Neutrophil (primary cell): ENCODE measurements around the gene AFF1.
"Not testable (repeated sequence)": the region's sequence is repeated elsewhere in the genome, so short reads cannot be mapped to it uniquely, and the experiment has no call there.

Source experiments
- H3K27ac ChIP-seq: fragments of 200-600 bp; sonication (generic); 2 replicates; pipeline ENCODE4 v1.5.1; 2016; ENCODE audit warnings: mild to moderate bottlenecking, moderate library complexity
- H3K27me3 ChIP-seq: fragments of 200-600 bp; sonication (generic); 2 replicates; pipeline ENCODE4 v1.6.0; 2016; ENCODE audit warnings: mild to moderate bottlenecking
- H3K36me3 ChIP-seq: fragments of 200-600 bp; sonication (generic); 2 replicates; pipeline ENCODE4 v1.5.1; 2017
- H3K4me1 ChIP-seq, 2 experiments: fragments of 200-600 bp in 1 of 2; sonication (generic) in 1 of 2; 1 replicate in 1 of 2; 2 replicates in 1 of 2; pipeline versions ENCODE4 v1.5.1 to v1.6.1; 2013 to 2016; ENCODE audit warnings: low read depth in 1 of 2, low read length in 1 of 2, mild to moderate bottlenecking in 1 of 2, moderate library complexity in 1 of 2; ENCODE audit not compliant: control insufficient read depth in 1 of 2, insufficient read depth in 1 of 2
- H3K4me3 ChIP-seq, 2 experiments: fragments of 200-600 bp in 1 of 2; sonication (generic) in 1 of 2; 1 replicate in 1 of 2; 2 replicates in 1 of 2; pipeline ENCODE4 v1.5.1; 2013 to 2016; ENCODE audit warnings: low read depth in 1 of 2, low read length in 1 of 2, mild to moderate bottlenecking in 1 of 2, moderate library complexity in 1 of 2
- H3K9me3 ChIP-seq: fragments of 200-600 bp; sonication (generic); 2 replicates; pipeline ENCODE4 v1.5.1; 2016
- TF ChIP-seq, protein P1 (sequence below): fragments of 200-600 bp; sonication (generic); IDR thresholded peaks from 2 replicates; pipeline ENCODE4 v1.5.1; 2016; ENCODE audit warnings: antibody characterized with exemption

Gene AFF1

GRCh38 chr4:86993909-86994681, 59.3 kb downstream of the AFF1 start:
- Histone ChIP-seq H3K9me3 (no peaks in the 10 kb centered on the region), H3K27me3 (no peaks in the 10 kb centered on the region), H3K27ac (no peak overlapping the region), H3K4me1 (peaks cover 9 to 11% of the 10 kb centered on the region in 2 experiments), H3K4me3 (no peak overlapping the region), H3K36me3 (no peaks in the 10 kb centered on the region)
- TF ChIP-seq, protein P1, sequence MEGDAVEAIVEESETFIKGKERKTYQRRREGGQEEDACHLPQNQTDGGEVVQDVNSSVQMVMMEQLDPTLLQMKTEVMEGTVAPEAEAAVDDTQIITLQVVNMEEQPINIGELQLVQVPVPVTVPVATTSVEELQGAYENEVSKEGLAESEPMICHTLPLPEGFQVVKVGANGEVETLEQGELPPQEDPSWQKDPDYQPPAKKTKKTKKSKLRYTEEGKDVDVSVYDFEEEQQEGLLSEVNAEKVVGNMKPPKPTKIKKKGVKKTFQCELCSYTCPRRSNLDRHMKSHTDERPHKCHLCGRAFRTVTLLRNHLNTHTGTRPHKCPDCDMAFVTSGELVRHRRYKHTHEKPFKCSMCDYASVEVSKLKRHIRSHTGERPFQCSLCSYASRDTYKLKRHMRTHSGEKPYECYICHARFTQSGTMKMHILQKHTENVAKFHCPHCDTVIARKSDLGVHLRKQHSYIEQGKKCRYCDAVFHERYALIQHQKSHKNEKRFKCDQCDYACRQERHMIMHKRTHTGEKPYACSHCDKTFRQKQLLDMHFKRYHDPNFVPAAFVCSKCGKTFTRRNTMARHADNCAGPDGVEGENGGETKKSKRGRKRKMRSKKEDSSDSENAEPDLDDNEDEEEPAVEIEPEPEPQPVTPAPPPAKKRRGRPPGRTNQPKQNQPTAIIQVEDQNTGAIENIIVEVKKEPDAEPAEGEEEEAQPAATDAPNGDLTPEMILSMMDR, result no peak

DNA sequence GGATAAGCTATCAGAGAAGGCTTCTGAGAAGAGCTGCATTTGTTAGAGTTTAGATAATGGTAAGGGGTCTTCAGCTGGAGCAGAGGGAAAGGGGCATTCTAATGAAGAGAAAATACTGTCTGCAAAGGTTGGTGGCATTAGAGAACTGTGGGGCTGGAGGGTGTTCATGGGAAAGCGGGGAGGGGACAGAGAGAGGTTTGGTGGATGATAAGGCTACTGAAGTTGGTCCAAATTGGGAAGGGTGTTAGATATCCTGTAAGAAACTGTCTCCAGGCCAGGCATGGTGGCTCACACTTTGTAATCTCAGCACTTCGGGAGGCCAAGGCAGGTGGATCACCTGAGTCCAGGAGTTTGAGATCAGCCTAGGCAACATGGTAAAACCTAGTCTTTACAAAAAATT, 59.9 kb downstream of the AFF1 start:
- H3K27me3 ChIP-seq, result no peaks in the 10 kb centered on the region
- TF ChIP-seq, protein P1, result no peak
- no peaks in the 10 kb centered on the region for H3K36me3 ChIP-seq

DNA sequence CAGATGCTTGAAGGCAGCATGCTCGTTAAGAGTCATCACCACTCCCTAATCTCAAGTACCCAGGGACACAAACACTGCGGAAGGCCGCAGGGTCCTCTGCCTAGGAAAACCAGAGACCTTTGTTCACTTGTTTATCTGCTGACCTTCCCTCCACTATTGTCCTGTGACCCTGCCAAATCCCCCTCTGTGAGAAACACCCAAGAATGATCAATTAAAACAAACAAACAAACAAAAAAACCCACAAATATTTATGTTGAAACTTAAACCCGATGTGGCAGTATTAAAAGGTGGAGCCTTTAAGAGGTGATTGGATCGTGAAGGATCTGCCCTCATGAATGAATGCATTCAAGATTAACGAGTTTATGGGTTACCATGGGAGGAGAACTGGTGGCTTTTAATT, 61.7 kb downstream of the AFF1 start:
- not testable (repeated sequence) for H3K27me3 ChIP-seq, H3K27ac ChIP-seq, H3K9me3 ChIP-seq, H3K4me3 ChIP-seq, H3K36me3 ChIP-seq
- peaks cover 9 to 14% of the 10 kb centered on the region in 2 experiments for H3K4me1 ChIP-seq

More for the DNA sequence above, 59.9 kb downstream of the AFF1 start:
- no peak overlapping the region for H3K4me3 ChIP-seq
- H3K4me1 ChIP-seq, result peaks cover 9 to 14% of the 10 kb centered on the region in 2 experiments
- H3K27ac ChIP-seq, result no peak overlapping the region
- no peaks in the 10 kb centered on the region for H3K9me3 ChIP-seq

- no peaks in the 10 kb centered on the region for H3K36me3 ChIP-seq
- H3K27ac ChIP-seq, result no peak overlapping the region
- no peaks in the 10 kb centered on the region for H3K9me3 ChIP-seq
- peaks cover 8 to 12% of the 10 kb centered on the region in 2 experiments for H3K4me1 ChIP-seq
- H3K4me3 ChIP-seq, result no peak overlapping the region
- TF ChIP-seq, protein P1, result no peak
- H3K27me3 ChIP-seq, result no peaks in the 10 kb centered on the region
Measured at GRCh38 chr4:86999136-86999643, 64.4 kb downstream of the AFF1 start.

GRCh38 chr4:87002682-87003043, 67.9 kb downstream of the AFF1 start:
- TF ChIP-seq, protein P1, result no peak
- H3K9me3 ChIP-seq, result no peaks in the 10 kb centered on the region
- H3K4me1 ChIP-seq, result peaks cover 19% of the 10 kb centered on the region in 2 experiments
- H3K27ac ChIP-seq, result no peak overlapping the region
- no peak overlapping the region for H3K4me3 ChIP-seq
- no peaks in the 10 kb centered on the region for H3K27me3 ChIP-seq
- H3K36me3 ChIP-seq, result no peaks in the 10 kb centered on the region

DNA sequence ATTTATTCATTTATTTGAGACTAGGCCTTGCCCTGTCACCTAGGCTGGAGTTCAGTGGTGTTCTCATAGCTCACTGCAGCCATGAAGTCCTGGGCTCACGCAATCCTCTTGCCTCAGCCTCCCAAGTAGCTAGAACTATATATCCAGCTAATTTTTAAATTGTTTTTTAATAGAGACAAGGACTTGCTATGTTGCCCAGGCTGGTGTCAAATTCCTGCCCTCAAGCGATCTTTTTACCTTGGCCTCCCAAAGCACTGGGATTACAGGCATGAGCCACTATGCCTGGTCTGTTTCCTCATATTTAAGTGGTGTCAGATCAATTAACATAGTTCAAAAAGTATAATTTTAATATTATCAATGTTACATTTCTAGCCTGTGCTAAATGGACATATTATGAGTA, 68.5 kb downstream of the AFF1 start:
- H3K4me1 ChIP-seq, result peaks cover 24 to 25% of the 10 kb centered on the region in 2 experiments
- no peak overlapping the region for H3K4me3 ChIP-seq
- no peaks in the 10 kb centered on the region for H3K9me3 ChIP-seq
- H3K27me3 ChIP-seq, result no peaks in the 10 kb centered on the region
- TF ChIP-seq, protein P1, result no peak
- H3K36me3 ChIP-seq, result no peaks in the 10 kb centered on the region
- H3K27ac ChIP-seq, result no peak overlapping the region
